WTC11 (cell line): ENCODE results near the gene THBS3. TPM values are rescaled to one million over a fixed set of nuclear protein-coding genes. Genes with fewer than 3 reads are reported as not detected.
A peak's percentile ranks its signal among the peaks of the same experiment; 100 is the strongest.

ENCODE experiments used
- ATAC-seq: fragments of 200-7000 bp; cut with Tn5 transposase; 2 replicates; pipeline ENCODE4 v1.10.0; 2021; ENCODE audit warnings: mild to moderate bottlenecking, moderate library complexity
- CTCF ChIA-PET: fragments of 300-600 bp; sonication (Branson Sonifier 250); formaldehyde crosslinking; loops from one replicate; lab custom pipeline; 2021; ENCODE audit warnings: antibody characterized with exemption; lab: Charles Lee
- POLR2A ChIA-PET: fragments of 350-600 bp; sonication (Branson Sonifier 250); formaldehyde crosslinking; loops from one replicate; lab custom pipeline; 2021; ENCODE audit warnings: antibody characterized with exemption; lab: Charles Lee
- DNase-seq: peaks from one replicate; pipeline ENCODE4 v3.0.0; 2021; ENCODE audit warnings: low spot score
- H3K27ac Mint-ChIP-seq: 2 replicates; pipeline ENCODE4 v1.8.0; 2021; ENCODE audit warnings: mixed read lengths
- H3K27me3 Mint-ChIP-seq: 2 replicates; pipeline ENCODE4 v1.8.0; 2021; ENCODE audit warnings: low read depth, mild to moderate bottlenecking, moderate library complexity, mixed read lengths
- H3K36me3 Mint-ChIP-seq: 2 replicates; pipeline ENCODE4 v1.8.0; 2021; ENCODE audit warnings: mixed read lengths
- H3K4me1 Mint-ChIP-seq: 2 replicates; pipeline ENCODE4 v1.8.0; 2022; ENCODE audit warnings: mixed read lengths
- H3K4me3 Mint-ChIP-seq: 2 replicates; pipeline ENCODE4 v1.8.0; 2021; ENCODE audit warnings: mild to moderate bottlenecking, moderate library complexity, mixed read lengths
- H3K9me3 Mint-ChIP-seq: 2 replicates; pipeline ENCODE4 v1.8.0; 2021; ENCODE audit warnings: mixed read lengths
- ELF4 ChIP-seq: sonication (generic); formaldehyde crosslinking; IDR thresholded peaks from 2 replicates; pipeline ENCODE4 v1.8.1; 2022; ENCODE audit warnings: low read depth, mild to moderate bottlenecking, moderate library complexity, missing genetic modification reagents
- FOXP1 ChIP-seq: sonication (generic); formaldehyde crosslinking; IDR thresholded peaks from 2 replicates; pipeline ENCODE4 v1.8.0; 2022; ENCODE audit warnings: missing genetic modification reagents, mild to moderate bottlenecking, moderate library complexity, borderline replicate concordance
- JUN ChIP-seq: sonication (generic); formaldehyde crosslinking; IDR thresholded peaks from 2 replicates; pipeline ENCODE4 v1.8.0; 2023; ENCODE audit warnings: mild to moderate bottlenecking, missing genetic modification reagents
- NFE2L1 ChIP-seq: sonication (generic); formaldehyde crosslinking; IDR thresholded peaks from 2 replicates; pipeline ENCODE4 v1.8.1; 2023; ENCODE audit warnings: missing genetic modification reagents
- NR2C2 ChIP-seq: sonication (generic); formaldehyde crosslinking; IDR thresholded peaks from 2 replicates; pipeline ENCODE4 v1.8.0; 2022; ENCODE audit warnings: mild to moderate bottlenecking, missing genetic modification reagents
- SMAD3 ChIP-seq: sonication (generic); formaldehyde crosslinking; IDR thresholded peaks from 2 replicates; pipeline ENCODE4 v1.8.0; 2022; ENCODE audit warnings: missing genetic modification reagents, mild to moderate bottlenecking, borderline replicate concordance
- SP1 ChIP-seq: sonication (generic); formaldehyde crosslinking; conservative IDR thresholded peaks from 2 replicates; pipeline ENCODE4 v1.8.1; 2022; ENCODE audit warnings: missing genetic modification reagents
- TEAD4 ChIP-seq: sonication (generic); formaldehyde crosslinking; IDR thresholded peaks from 2 replicates; pipeline ENCODE4 v1.8.0; 2022; ENCODE audit warnings: mild to moderate bottlenecking, missing genetic modification reagents
- ZNF121 ChIP-seq: sonication (generic); formaldehyde crosslinking; IDR thresholded peaks from 2 replicates; pipeline ENCODE4 v1.8.0; 2023; ENCODE audit warnings: missing genetic modification reagents
- ZNF416 ChIP-seq: fragments of 250-450 bp; sonication (Bioruptor Pico); IDR thresholded peaks from 2 replicates; pipeline ENCODE4 v1.9.0; 2021; ENCODE audit warnings: mild to moderate bottlenecking, inconsistent platforms
- total RNA-seq: library from RNA; stranded (reverse); gene quantifications from 3 replicates; pipeline ENCODE4 v1.2.3, GENCODE V29; 2021
- TF ChIP-seq, protein P1 (sequence below): fragments of 250-450 bp; sonication (Bioruptor Pico); conservative IDR thresholded peaks from 2 replicates; pipeline ENCODE4 v1.9.0; 2021; ENCODE audit warnings: mild to moderate bottlenecking
- TF ChIP-seq, protein P2 (sequence below): fragments of 200-600 bp; IDR thresholded peaks from 2 replicates; pipeline ENCODE4 v1.8.0; 2022; ENCODE audit warnings: antibody characterized with exemption
- TF ChIP-seq, protein P3 (sequence below): sonication (generic); formaldehyde crosslinking; conservative IDR thresholded peaks from 2 replicates; pipeline ENCODE4 v1.8.1; 2022; ENCODE audit warnings: mild to moderate bottlenecking, missing genetic modification reagents
- TF ChIP-seq, protein P4 (sequence below): fragments of 250-450 bp; sonication (Bioruptor Pico); IDR thresholded peaks from 2 replicates; pipeline ENCODE4 v1.9.0; 2021; ENCODE audit warnings: mild to moderate bottlenecking, borderline replicate concordance
- TF ChIP-seq, protein P5 (sequence below): sonication (generic); formaldehyde crosslinking; IDR thresholded peaks from 2 replicates; pipeline ENCODE4 v1.8.1; 2023; ENCODE audit warnings: mild to moderate bottlenecking, missing genetic modification reagents, moderate library complexity
- TF ChIP-seq, protein P6 (sequence below): sonication (generic); formaldehyde crosslinking; IDR thresholded peaks from 2 replicates; pipeline ENCODE4 v1.8.1; 2023; ENCODE audit warnings: mild to moderate bottlenecking, moderate library complexity, missing genetic modification reagents
- TF ChIP-seq, protein P7 (sequence below): sonication (generic); formaldehyde crosslinking; IDR thresholded peaks from 2 replicates; pipeline ENCODE4 v1.8.1; 2022; ENCODE audit warnings: low read depth, missing genetic modification reagents, borderline replicate concordance
- TF ChIP-seq, protein P8 (sequence below): sonication (generic); formaldehyde crosslinking; IDR thresholded peaks from 2 replicates; pipeline ENCODE4 v1.8.1; 2022; ENCODE audit warnings: mild to moderate bottlenecking, missing genetic modification reagents, moderate library complexity, borderline replicate concordance
- TF ChIP-seq, protein P9 (sequence below): sonication (generic); formaldehyde crosslinking; IDR thresholded peaks from 2 replicates; pipeline ENCODE4 v1.8.0; 2022; ENCODE audit warnings: mild to moderate bottlenecking, missing genetic modification reagents
- TF ChIP-seq, protein P10 (sequence below): sonication (generic); formaldehyde crosslinking; IDR thresholded peaks from 2 replicates; pipeline ENCODE4 v1.8.0; 2022; ENCODE audit warnings: mild to moderate bottlenecking, missing genetic modification reagents

Gene THBS3
- total RNA-seq, 1 experiment from 2014 or later, result 5.3 TPM

DNA sequence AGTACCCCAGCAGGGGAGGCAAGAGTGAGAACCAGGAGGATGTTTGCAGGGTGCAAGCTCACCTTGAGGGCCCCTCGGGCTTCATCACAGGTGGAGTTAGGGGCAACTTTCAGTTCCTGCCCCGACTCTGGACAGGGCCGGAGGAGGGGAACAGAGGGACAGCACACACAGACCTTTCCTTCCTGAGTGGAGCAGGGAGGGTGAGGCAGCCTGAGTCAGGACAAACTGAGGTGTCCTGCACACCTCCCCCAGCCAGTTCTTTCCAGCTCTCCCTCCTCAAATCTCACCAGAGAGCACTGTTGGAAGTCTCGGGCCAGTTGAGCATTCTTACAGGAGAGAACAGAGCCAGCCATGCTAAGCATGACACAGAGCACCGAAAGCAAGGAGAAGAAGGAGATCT lies 46.1 kb upstream of the THBS3 start (continued):
- TF ChIP-seq, protein P1, sequence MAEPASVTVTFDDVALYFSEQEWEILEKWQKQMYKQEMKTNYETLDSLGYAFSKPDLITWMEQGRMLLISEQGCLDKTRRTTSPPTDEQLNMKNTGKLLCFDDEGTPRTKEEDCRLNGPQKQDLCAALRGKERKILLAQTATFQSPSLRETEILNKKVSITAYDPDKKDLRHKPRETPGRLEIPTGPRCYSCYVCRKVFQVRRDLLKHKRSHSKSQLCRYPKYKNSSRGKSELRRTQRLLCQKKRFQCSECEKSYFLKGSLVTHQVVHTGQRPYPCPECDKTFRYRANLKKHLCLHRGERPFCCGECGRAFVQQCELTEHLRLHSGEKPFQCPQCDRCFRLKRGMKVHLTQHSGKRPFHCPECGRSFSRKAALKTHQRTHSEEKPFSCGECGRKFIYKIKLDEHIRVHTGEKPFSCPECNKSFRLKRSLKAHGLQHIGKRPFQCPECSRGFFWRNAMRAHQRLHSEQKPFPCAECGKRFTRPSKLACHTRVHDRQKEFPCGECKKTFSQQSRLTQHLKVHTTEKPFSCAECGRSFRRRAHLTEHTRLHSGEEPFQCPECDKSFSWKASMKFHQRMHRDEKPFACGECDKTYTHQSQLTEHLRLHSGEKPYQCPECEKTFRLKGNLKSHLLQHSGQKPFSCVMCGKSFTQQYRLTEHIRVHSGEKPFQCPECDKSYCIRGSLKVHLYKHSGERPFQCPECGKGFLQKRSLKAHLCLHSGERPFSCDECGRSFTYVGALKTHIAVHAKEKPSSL (CRISPR knock-in tag), result no peak
- no peak for TF ChIP-seq ELF4
- TF ChIP-seq, protein P2, sequence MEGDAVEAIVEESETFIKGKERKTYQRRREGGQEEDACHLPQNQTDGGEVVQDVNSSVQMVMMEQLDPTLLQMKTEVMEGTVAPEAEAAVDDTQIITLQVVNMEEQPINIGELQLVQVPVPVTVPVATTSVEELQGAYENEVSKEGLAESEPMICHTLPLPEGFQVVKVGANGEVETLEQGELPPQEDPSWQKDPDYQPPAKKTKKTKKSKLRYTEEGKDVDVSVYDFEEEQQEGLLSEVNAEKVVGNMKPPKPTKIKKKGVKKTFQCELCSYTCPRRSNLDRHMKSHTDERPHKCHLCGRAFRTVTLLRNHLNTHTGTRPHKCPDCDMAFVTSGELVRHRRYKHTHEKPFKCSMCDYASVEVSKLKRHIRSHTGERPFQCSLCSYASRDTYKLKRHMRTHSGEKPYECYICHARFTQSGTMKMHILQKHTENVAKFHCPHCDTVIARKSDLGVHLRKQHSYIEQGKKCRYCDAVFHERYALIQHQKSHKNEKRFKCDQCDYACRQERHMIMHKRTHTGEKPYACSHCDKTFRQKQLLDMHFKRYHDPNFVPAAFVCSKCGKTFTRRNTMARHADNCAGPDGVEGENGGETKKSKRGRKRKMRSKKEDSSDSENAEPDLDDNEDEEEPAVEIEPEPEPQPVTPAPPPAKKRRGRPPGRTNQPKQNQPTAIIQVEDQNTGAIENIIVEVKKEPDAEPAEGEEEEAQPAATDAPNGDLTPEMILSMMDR, result no peak
- no peak for TF ChIP-seq ZNF416 (CRISPR knock-in tag)
- no peak for TF ChIP-seq NR2C2
- no peak for TF ChIP-seq JUN (CRISPR knock-in tag)
- TF ChIP-seq, protein P3, sequence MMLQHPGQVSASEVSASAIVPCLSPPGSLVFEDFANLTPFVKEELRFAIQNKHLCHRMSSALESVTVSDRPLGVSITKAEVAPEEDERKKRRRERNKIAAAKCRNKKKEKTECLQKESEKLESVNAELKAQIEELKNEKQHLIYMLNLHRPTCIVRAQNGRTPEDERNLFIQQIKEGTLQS, result no peak
- TF ChIP-seq, protein P4, sequence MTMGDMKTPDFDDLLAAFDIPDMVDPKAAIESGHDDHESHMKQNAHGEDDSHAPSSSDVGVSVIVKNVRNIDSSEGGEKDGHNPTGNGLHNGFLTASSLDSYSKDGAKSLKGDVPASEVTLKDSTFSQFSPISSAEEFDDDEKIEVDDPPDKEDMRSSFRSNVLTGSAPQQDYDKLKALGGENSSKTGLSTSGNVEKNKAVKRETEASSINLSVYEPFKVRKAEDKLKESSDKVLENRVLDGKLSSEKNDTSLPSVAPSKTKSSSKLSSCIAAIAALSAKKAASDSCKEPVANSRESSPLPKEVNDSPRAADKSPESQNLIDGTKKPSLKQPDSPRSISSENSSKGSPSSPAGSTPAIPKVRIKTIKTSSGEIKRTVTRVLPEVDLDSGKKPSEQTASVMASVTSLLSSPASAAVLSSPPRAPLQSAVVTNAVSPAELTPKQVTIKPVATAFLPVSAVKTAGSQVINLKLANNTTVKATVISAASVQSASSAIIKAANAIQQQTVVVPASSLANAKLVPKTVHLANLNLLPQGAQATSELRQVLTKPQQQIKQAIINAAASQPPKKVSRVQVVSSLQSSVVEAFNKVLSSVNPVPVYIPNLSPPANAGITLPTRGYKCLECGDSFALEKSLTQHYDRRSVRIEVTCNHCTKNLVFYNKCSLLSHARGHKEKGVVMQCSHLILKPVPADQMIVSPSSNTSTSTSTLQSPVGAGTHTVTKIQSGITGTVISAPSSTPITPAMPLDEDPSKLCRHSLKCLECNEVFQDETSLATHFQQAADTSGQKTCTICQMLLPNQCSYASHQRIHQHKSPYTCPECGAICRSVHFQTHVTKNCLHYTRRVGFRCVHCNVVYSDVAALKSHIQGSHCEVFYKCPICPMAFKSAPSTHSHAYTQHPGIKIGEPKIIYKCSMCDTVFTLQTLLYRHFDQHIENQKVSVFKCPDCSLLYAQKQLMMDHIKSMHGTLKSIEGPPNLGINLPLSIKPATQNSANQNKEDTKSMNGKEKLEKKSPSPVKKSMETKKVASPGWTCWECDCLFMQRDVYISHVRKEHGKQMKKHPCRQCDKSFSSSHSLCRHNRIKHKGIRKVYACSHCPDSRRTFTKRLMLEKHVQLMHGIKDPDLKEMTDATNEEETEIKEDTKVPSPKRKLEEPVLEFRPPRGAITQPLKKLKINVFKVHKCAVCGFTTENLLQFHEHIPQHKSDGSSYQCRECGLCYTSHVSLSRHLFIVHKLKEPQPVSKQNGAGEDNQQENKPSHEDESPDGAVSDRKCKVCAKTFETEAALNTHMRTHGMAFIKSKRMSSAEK, result no peak
- no peak for TF ChIP-seq FOXP1

DNA sequence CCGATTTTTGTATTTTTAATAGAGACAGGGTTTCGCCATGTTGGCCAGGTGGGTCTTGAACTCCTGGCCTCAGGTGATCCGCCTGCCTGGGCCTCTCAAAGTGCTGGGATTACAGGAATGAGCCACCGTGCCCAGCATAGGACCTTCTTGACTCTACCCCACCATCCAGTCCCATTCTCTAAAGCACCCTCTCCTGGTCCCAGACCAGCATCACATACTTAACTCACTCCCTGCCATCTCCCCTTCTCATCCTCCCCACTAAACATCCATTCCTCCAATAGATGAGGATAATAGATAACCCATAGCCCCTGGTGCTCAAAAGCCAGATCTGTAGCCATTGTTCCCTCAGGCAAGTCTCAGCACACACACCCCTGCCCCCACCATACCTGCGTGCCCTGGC lies 45.5 kb upstream of the THBS3 start:
- H3K4me1 Mint-ChIP-seq, result peaks cover 23% of the 10 kb centered on the region
- no peak for ATAC-seq
- peaks cover 12% of the 10 kb centered on the region for H3K36me3 Mint-ChIP-seq
- no peak overlapping the region; the same call in 1 of the 2 replicates for H3K27ac Mint-ChIP-seq
- H3K27me3 Mint-ChIP-seq, result no peaks in the 10 kb centered on the region
- DNase-seq, result no peak
- CTCF ChIA-PET, result interaction anchor here (0.8 to 4.8 kb wide), 5 partner anchors 8 to 71 kb away, joined by 3 to 204 read pairs (median 70); partner anchors contain the start of genes CLK2, RUSC1 and SCAMP3
- H3K9me3 Mint-ChIP-seq, result no peaks in the 10 kb centered on the region
- POLR2A ChIA-PET, result interaction anchor here (1.2 kb wide), 1 partner anchor 20 kb away, joined by 3 read pairs; the partner anchor contains the start of gene CLK2
- peak overlapping the region; percentile 80 for H3K4me3 Mint-ChIP-seq
- TF ChIP-seq TEAD4 (CRISPR knock-in tag) (no peak), SP1 (CRISPR knock-in tag) (no peak), NFE2L1 (CRISPR knock-in tag) (no peak), SMAD3 (CRISPR knock-in tag) (no peak), ZNF121 (no peak)
- TF ChIP-seq, protein P5, sequence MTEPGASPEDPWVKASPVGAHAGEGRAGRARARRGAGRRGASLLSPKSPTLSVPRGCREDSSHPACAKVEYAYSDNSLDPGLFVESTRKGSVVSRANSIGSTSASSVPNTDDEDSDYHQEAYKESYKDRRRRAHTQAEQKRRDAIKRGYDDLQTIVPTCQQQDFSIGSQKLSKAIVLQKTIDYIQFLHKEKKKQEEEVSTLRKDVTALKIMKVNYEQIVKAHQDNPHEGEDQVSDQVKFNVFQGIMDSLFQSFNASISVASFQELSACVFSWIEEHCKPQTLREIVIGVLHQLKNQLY (CRISPR knock-in tag), result no peak
- TF ChIP-seq, protein P6, sequence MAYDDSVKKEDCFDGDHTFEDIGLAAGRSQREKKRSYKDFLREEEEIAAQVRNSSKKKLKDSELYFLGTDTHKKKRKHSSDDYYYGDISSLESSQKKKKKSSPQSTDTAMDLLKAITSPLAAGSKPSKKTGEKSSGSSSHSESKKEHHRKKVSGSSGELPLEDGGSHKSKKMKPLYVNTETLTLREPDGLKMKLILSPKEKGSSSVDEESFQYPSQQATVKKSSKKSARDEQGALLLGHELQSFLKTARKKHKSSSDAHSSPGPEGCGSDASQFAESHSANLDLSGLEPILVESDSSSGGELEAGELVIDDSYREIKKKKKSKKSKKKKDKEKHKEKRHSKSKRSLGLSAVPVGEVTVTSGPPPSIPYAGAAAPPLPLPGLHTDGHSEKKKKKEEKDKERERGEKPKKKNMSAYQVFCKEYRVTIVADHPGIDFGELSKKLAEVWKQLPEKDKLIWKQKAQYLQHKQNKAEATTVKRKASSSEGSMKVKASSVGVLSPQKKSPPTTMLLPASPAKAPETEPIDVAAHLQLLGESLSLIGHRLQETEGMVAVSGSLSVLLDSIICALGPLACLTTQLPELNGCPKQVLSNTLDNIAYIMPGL, result no peak
- TF ChIP-seq, protein P7, sequence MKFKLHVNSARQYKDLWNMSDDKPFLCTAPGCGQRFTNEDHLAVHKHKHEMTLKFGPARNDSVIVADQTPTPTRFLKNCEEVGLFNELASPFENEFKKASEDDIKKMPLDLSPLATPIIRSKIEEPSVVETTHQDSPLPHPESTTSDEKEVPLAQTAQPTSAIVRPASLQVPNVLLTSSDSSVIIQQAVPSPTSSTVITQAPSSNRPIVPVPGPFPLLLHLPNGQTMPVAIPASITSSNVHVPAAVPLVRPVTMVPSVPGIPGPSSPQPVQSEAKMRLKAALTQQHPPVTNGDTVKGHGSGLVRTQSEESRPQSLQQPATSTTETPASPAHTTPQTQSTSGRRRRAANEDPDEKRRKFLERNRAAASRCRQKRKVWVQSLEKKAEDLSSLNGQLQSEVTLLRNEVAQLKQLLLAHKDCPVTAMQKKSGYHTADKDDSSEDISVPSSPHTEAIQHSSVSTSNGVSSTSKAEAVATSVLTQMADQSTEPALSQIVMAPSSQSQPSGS (CRISPR knock-in tag), result no peak
- TF ChIP-seq, protein P8, sequence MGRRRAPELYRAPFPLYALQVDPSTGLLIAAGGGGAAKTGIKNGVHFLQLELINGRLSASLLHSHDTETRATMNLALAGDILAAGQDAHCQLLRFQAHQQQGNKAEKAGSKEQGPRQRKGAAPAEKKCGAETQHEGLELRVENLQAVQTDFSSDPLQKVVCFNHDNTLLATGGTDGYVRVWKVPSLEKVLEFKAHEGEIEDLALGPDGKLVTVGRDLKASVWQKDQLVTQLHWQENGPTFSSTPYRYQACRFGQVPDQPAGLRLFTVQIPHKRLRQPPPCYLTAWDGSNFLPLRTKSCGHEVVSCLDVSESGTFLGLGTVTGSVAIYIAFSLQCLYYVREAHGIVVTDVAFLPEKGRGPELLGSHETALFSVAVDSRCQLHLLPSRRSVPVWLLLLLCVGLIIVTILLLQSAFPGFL, result no peak
- TF ChIP-seq, protein P9, sequence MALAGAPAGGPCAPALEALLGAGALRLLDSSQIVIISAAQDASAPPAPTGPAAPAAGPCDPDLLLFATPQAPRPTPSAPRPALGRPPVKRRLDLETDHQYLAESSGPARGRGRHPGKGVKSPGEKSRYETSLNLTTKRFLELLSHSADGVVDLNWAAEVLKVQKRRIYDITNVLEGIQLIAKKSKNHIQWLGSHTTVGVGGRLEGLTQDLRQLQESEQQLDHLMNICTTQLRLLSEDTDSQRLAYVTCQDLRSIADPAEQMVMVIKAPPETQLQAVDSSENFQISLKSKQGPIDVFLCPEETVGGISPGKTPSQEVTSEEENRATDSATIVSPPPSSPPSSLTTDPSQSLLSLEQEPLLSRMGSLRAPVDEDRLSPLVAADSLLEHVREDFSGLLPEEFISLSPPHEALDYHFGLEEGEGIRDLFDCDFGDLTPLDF, result no peak
- TF ChIP-seq, protein P3, result no peak
- TF ChIP-seq, protein P10, sequence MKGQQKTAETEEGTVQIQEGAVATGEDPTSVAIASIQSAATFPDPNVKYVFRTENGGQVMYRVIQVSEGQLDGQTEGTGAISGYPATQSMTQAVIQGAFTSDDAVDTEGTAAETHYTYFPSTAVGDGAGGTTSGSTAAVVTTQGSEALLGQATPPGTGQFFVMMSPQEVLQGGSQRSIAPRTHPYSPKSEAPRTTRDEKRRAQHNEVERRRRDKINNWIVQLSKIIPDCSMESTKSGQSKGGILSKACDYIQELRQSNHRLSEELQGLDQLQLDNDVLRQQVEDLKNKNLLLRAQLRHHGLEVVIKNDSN (CRISPR knock-in tag), result no peak
